GM12878 (cell line): Measurements from ENCODE around the gene CHDH. TPM values are rescaled to one million over a fixed set of nuclear protein-coding genes. Genes with fewer than 3 reads are reported as not detected.

Experiments
- ATAC-seq: fragments of 200-7000 bp; cut with Tn5 transposase; 3 replicates; pipeline ENCODE4 v1.9.1; 2020; ENCODE audit warnings: mild to moderate bottlenecking, moderate library complexity
- BruUV-seq: library from RNA; stranded (reverse); fragments of 400-500 nt; replicated peaks from 2 replicates; lab custom pipeline; 2021; lab: Mats Ljungman, UMichigan
- CTCF ChIA-PET: fragments of 300-600 bp; sonication (Branson Sonifier 250); formaldehyde crosslinking; extraction: SDS; loops from one replicate; lab custom pipeline; 2021; ENCODE audit warnings: inconsistent platforms; lab: Yijun Ruan, JAX
- POLR2A ChIA-PET: fragments of 350-600 bp; formaldehyde crosslinking; extraction: SDS; loops from one replicate; lab custom pipeline; 2021; ENCODE audit warnings: inconsistent platforms; lab: Charles Lee
- RAD21 ChIA-PET: fragments of 300-600 bp; sonication (Branson Sonifier 250); formaldehyde crosslinking; loops from one replicate; lab custom pipeline; 2023; ENCODE audit warnings: antibody characterized with exemption; ENCODE audit not compliant: unreplicated experiment; lab: Charles Lee
- SMC1A ChIA-PET: fragments of 300-600 bp; sonication (Branson Sonifier 250); formaldehyde crosslinking; loops from one replicate; lab custom pipeline; 2023; ENCODE audit not compliant: unreplicated experiment, uncharacterized antibody; lab: Charles Lee
- DNase-seq: peaks from one replicate; pipeline ENCODE4 v3.0.0-alpha.2; 2011; ENCODE audit warnings: low read depth, low spot score
- FAIRE-seq: peaks from 3 replicates; lab custom pipeline; 2011; peaks lifted over from hg19 to GRCh38; lab: Jason Lieb, UNC
- H2AFZ ChIP-seq: 2 replicates; pipeline ENCODE4 v1.6.0; 2011; ENCODE audit warnings: low read depth, low read length, control low read depth; ENCODE audit not compliant: control insufficient read depth
- H3K27ac ChIP-seq: 2 replicates; pipeline ENCODE4 v1.5.1; 2011; ENCODE audit warnings: control low read depth; ENCODE audit not compliant: control insufficient read depth, insufficient read depth
- H3K27me3 ChIP-seq, 2 experiments: replicated peaks in 1 of 2; 2 replicates each; pipeline versions ENCODE4 v1.6.0 to v1.6.1; 2011; ENCODE audit warnings: low read length in 1 of 2; ENCODE audit not compliant: control insufficient read depth in 2 of 2, insufficient read depth in 2 of 2
- H3K36me3 ChIP-seq, 2 experiments: 2 replicates each; pipeline ENCODE4 v1.5.1; 2011; ENCODE audit warnings: low read length in 1 of 2; ENCODE audit not compliant: control insufficient read depth in 2 of 2, insufficient read depth in 2 of 2
- H3K4me1 ChIP-seq: 2 replicates; pipeline ENCODE4 v1.6.1; 2011; ENCODE audit warnings: mild to moderate bottlenecking, low read length, moderate library complexity, mixed read lengths; ENCODE audit not compliant: control insufficient read depth, insufficient read depth
- H3K4me2 ChIP-seq: 2 replicates; pipeline ENCODE4 v1.6.0; 2011; ENCODE audit warnings: control low read depth; ENCODE audit not compliant: control insufficient read depth, insufficient read depth
- H3K4me3 ChIP-seq: fragments of 200-600 bp; sonication (generic); 2 replicates; pipeline ENCODE4 v1.5.1; 2016
- H3K79me2 ChIP-seq: 2 replicates; pipeline ENCODE4 v1.6.0; 2011; ENCODE audit warnings: low read length; ENCODE audit not compliant: control insufficient read depth, insufficient read depth
- H3K9ac ChIP-seq: 2 replicates; pipeline ENCODE4 v1.8.0; 2011; ENCODE audit warnings: low read length, control low read depth, mixed read lengths; ENCODE audit not compliant: control insufficient read depth, insufficient read depth
- H3K9me3 ChIP-seq: replicated peaks from 3 replicates; pipeline ENCODE4 v1.5.1; 2011; ENCODE audit warnings: mild to moderate bottlenecking, low read length; ENCODE audit not compliant: control insufficient read depth, insufficient read depth
- H4K20me1 ChIP-seq: 2 replicates; pipeline ENCODE4 v1.6.0; 2011; ENCODE audit not compliant: control insufficient read depth, insufficient read depth
- BHLHE40 ChIP-seq, 2 experiments: fragments of 450-650 bp in 1 of 2; IDR thresholded peaks; 2 replicates each; pipeline ENCODE4 v1.6.1; 2011 to 2017; ENCODE audit warnings: low read depth in 2 of 2, borderline replicate concordance in 1 of 2, improper control_type of control experiment in 1 of 2, low read length in 1 of 2, mild to moderate bottlenecking in 1 of 2
- CHD2 ChIP-seq: IDR thresholded peaks from 2 replicates; pipeline ENCODE4 v1.6.1; 2011; ENCODE audit warnings: low read depth, low read length, improper control_type of control experiment, borderline replicate concordance
- DPF2 ChIP-seq: fragments of 450-650 bp; IDR thresholded peaks from 2 replicates; pipeline ENCODE4 v1.6.1; 2017; ENCODE audit warnings: mild to moderate bottlenecking
- EGR1 ChIP-seq, 2 experiments: IDR thresholded peaks; 1 replicate in 1 of 2; 2 replicates in 1 of 2; pipeline ENCODE4 v1.6.1; 2011 to 2012; ENCODE audit warnings: low read depth in 2 of 2, low read length in 2 of 2, borderline replicate concordance in 1 of 2, mild to moderate bottlenecking in 1 of 2, moderate library complexity in 1 of 2
- FOXM1 ChIP-seq: IDR thresholded peaks from 2 replicates; pipeline ENCODE4 v1.6.1; 2012; ENCODE audit warnings: low read depth, mild to moderate bottlenecking, inconsistent platforms, low read length, moderate library complexity
- GABPA ChIP-seq: IDR thresholded peaks from 2 replicates; pipeline ENCODE4 v1.6.1; 2014; ENCODE audit warnings: antibody characterized with exemption, low read depth, mild to moderate bottlenecking, inconsistent platforms
- IKZF1 ChIP-seq: fragments of 450-650 bp; conservative IDR thresholded peaks from 2 replicates; pipeline ENCODE4 v1.6.1; 2017; ENCODE audit warnings: antibody characterized with exemption, mild to moderate bottlenecking
- KLF5 ChIP-seq: fragments of 450-650 bp; IDR thresholded peaks from 2 replicates; pipeline ENCODE4 v1.6.1; 2014; ENCODE audit warnings: mild to moderate bottlenecking; ENCODE audit not compliant: partially characterized antibody
- MYC ChIP-seq: IDR thresholded peaks from 2 replicates; pipeline ENCODE4 v1.6.1; 2011; ENCODE audit warnings: mild to moderate bottlenecking, low read length, moderate library complexity, inconsistent platforms; ENCODE audit not compliant: insufficient read depth, insufficient replicate concordance, insufficient read length, severe bottlenecking
- NR2C1 ChIP-seq: fragments of 450-650 bp; IDR thresholded peaks from 2 replicates; pipeline ENCODE4 v1.6.1; 2017; ENCODE audit warnings: antibody characterized with exemption, mild to moderate bottlenecking, moderate library complexity
- POLR2AphosphoS5 ChIP-seq: IDR thresholded peaks from 2 replicates; pipeline ENCODE4 v1.6.1; 2011; ENCODE audit warnings: mild to moderate bottlenecking, low read length, inconsistent platforms
- REST ChIP-seq: IDR thresholded peaks from 2 replicates; pipeline ENCODE4 v1.6.1; 2012; ENCODE audit warnings: mild to moderate bottlenecking, low read depth, low read length
- SIX5 ChIP-seq: IDR thresholded peaks from 2 replicates; pipeline ENCODE4 v1.6.1; 2011; ENCODE audit warnings: mild to moderate bottlenecking, low read depth, low read length, moderate library complexity; ENCODE audit not compliant: severe bottlenecking
- TCF7 ChIP-seq: IDR thresholded peaks from 2 replicates; pipeline ENCODE4 v1.6.1; 2014; ENCODE audit warnings: antibody characterized with exemption, borderline replicate concordance
- WRNIP1 ChIP-seq: IDR thresholded peaks from 2 replicates; pipeline ENCODE4 v1.6.1; 2011; ENCODE audit warnings: low read depth, low read length, improper control_type of control experiment, borderline replicate concordance
- YY1 ChIP-seq: IDR thresholded peaks from 2 replicates; pipeline ENCODE4 v1.6.1; 2011; ENCODE audit warnings: low read depth, mild to moderate bottlenecking, low read length
- ZZZ3 ChIP-seq: IDR thresholded peaks from 2 replicates; pipeline ENCODE4 v1.6.1; 2011; ENCODE audit warnings: low read depth; ENCODE audit not compliant: control insufficient read depth, insufficient read length
- WGBS: methylation state at CpG from one replicate; pipeline ENCODE4 v1.1.6; 2016; ENCODE audit warnings: low lambda C conversion rate; ENCODE audit not compliant: insufficient replicate concordance, insufficient coverage; ENCODE audit errors: missing lambda C conversion rate; 5-methylcytosine and 5-hydroxymethylcytosine counted together
- in situ Hi-C: fragments of 300-500 bp; cut with MboI; formaldehyde crosslinking; loops from 9 replicates; pipeline ENCODE4 v1.14.3; 2018; ENCODE audit warnings: mixed read lengths
- intact Hi-C: fragments of 100-400 bp; cut with micrococcal nuclease; formaldehyde crosslinking; loops from one replicate; pipeline ENCODE4 v1.14.2; 2022; ENCODE audit not compliant: unreplicated experiment
- polyA plus RNA-seq, 11 experiments: library from polyadenylated mRNA; depleted of rRNA in 4 of 11; unstranded in 6 of 11; stranded (reverse) in 5 of 11; fragments of >200 nt; fragmentation: Nextera tagmentation in 4 of 11; fragmentation: Illumina TruSeq in 1 of 11; extraction: Ambion mirVana in 4 of 11; extraction: Trizol in 1 of 11; gene quantifications; 1 replicate in 1 of 11; 2 replicates in 10 of 11; pipeline versions ENCODE4 v1.2.1 to v1.2.3, GENCODE V29; 2011 to 2016; ENCODE audit warnings: inconsistent platforms in 2 of 11, missing spikeins in 2 of 11, low read depth in 1 of 11
- total RNA-seq, 4 experiments: library from RNA; depleted of rRNA in 3 of 4; stranded (reverse); fragments of >200 nt in 3 of 4; fragmentation: Illumina TruSeq in 1 of 4; extraction: Trizol in 1 of 4; gene quantifications; 2 replicates each; pipeline versions ENCODE4 v1.2.1 to v1.2.3, GENCODE V29; 2013 to 2021

The CHDH gene
- total and polyA plus RNA-seq, 10 of the 15 experiments (the other 5 are each of a cell fraction or from before 2014, with no cell fraction given): 0.95 to 8.3 (median 2.9) TPM

- H3K4me2 ChIP-seq: no peak overlapping the region
- RAD21 ChIA-PET: no interaction called here
- in situ Hi-C loops (no loop called here), intact Hi-C loops (no loop called here)
- ATAC-seq (no peak), FAIRE-seq (no peak), DNase-seq (no peak)
- 79% methylated on average over 6 of the region's 6 CpGs for WGBS
- H3K4me3 ChIP-seq: no peak overlapping the region
- no peaks in the 10 kb centered on the region for H3K4me1 ChIP-seq
- H3K9ac ChIP-seq: no peak overlapping the region
- H3K9me3 ChIP-seq: no peaks in the 10 kb centered on the region
- POLR2A ChIA-PET: no interaction called here
- H3K27ac ChIP-seq: no peak overlapping the region
- H3K79me2 ChIP-seq: no peaks in the 10 kb centered on the region
- SMC1A ChIA-PET: interaction anchor here (0.7 kb wide), 1 partner anchor 9 kb away, joined by 4 read pairs; no protein-coding TSS in a partner anchor
- TF ChIP-seq TCF7: no peak
- no peak for TF ChIP-seq REST
- TF ChIP-seq CHD2: no peak
- TF ChIP-seq WRNIP1: no peak
- TF ChIP-seq GABPA: no peak
- TF ChIP-seq DPF2: no peak
- no peak for TF ChIP-seq POLR2AphosphoS5
- no peak for TF ChIP-seq NR2C1
- no peak for TF ChIP-seq FOXM1
- no peak for TF ChIP-seq IKZF1
- no peak for TF ChIP-seq ZZZ3
- no peak for TF ChIP-seq YY1
- no peak for TF ChIP-seq MYC
- TF ChIP-seq BHLHE40 (IDR thresholded peaks at IDR 0.05; ENCODE audit: borderline replicate concordance in 1 of 2, low read depth in 2 of 2, low read length in 1 of 2): no peak
- no peak for TF ChIP-seq SIX5
- no peak for TF ChIP-seq EGR1 (IDR thresholded peaks at IDR 0.05; ENCODE audit: borderline replicate concordance in 1 of 2, low read depth in 2 of 2, low read length in 2 of 2)
- no peak for TF ChIP-seq KLF5
- CTCF ChIA-PET: no interaction called here
- peaks cover 4% of the 10 kb centered on the region in 2 experiments; a peak in 3 of 4 replicates for H3K36me3 ChIP-seq
- BruUV-seq: no TSS peak
- no peak overlapping the region for H2AFZ ChIP-seq
- no peaks in the 10 kb centered on the region for H3K27me3 ChIP-seq
- no peaks in the 10 kb centered on the region for H4K20me1 ChIP-seq
Measured at GRCh38 chr3:53817211-53817610, 29.0 kb downstream of the CHDH start.
